NT2/D1 (cell line): ENCODE measurements around the gene NTF3.

Experiments used
- SUZ12 ChIP-seq: IDR thresholded peaks from 2 replicates; pipeline ENCODE4 v1.6.1; 2011; ENCODE audit not compliant: insufficient read length, insufficient read depth; ENCODE audit errors: extremely low read depth
- YY1 ChIP-seq: IDR thresholded peaks from 2 replicates; pipeline ENCODE4 v1.6.1; 2011; ENCODE audit not compliant: insufficient read length, insufficient read depth
- ZNF274 ChIP-seq: IDR thresholded peaks from 2 replicates; pipeline ENCODE4 v1.6.1; 2011; ENCODE audit warnings: mild to moderate bottlenecking, low read depth, low read length

GRCh38 chr12:5428332-5429221 is 3.3 kb upstream of the NTF3 start:
- no peak for TF ChIP-seq ZNF274
- no peak for TF ChIP-seq YY1
- no peak for TF ChIP-seq SUZ12
